ENCODE measurements around the gene FBXO21. TPM values are rescaled to one million over a fixed set of nuclear protein-coding genes. Genes with fewer than 3 reads are reported as not detected.

The FBXO21 gene
- total RNA-seq, 2 experiments from 2014 or later = 34.4 to 60.8 TPM

DNA sequence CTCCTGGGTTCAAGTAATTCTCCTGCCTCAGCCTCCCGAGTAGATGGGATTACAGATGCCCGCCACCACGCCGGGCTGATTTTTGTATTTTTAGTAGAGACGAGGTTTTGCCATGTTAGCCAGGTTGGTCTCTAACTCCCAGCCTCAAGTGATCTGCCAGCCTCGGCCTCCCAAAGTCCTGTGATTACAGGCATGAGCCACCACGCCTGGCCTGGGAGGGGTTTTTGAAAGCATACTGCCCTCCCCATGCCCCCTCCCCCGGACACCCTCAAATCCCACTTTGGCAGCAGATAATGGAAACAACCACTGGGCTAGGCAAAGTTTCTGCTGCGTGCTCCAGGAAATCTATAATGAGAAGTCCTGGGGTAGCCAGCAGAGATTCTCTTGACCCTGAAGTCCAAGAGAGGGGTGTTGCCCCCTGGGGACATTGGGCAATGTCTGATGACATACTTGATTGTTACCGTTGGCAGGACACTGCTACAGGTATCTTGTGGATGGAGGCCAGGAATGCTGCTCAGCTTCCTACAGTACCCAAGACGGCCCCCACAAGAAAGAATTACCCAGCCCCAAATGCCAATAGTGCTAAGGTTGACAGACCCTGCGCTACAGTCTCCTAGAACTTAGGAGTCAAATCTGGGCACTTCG, 18.7 kb upstream of the FBXO21 start:
- TF ChIP-seq, protein P1, sequence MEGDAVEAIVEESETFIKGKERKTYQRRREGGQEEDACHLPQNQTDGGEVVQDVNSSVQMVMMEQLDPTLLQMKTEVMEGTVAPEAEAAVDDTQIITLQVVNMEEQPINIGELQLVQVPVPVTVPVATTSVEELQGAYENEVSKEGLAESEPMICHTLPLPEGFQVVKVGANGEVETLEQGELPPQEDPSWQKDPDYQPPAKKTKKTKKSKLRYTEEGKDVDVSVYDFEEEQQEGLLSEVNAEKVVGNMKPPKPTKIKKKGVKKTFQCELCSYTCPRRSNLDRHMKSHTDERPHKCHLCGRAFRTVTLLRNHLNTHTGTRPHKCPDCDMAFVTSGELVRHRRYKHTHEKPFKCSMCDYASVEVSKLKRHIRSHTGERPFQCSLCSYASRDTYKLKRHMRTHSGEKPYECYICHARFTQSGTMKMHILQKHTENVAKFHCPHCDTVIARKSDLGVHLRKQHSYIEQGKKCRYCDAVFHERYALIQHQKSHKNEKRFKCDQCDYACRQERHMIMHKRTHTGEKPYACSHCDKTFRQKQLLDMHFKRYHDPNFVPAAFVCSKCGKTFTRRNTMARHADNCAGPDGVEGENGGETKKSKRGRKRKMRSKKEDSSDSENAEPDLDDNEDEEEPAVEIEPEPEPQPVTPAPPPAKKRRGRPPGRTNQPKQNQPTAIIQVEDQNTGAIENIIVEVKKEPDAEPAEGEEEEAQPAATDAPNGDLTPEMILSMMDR (conservative IDR thresholded peaks at IDR 0.05; ENCODE audit: low read length) = no peak
- TF ChIP-seq EZH2phosphoT487 (IDR thresholded peaks at IDR 0.05; ENCODE audit: borderline replicate concordance, low read depth, low read length) = no peak
- no TSS peak for BruUV-seq (replicated peaks)
- Histone ChIP-seq H3K4me1 (ENCODE audit: insufficient read depth, low read length, poor library complexity, severe bottlenecking) (no peaks in the 10 kb centered on the region), H3K4me2 (ENCODE audit: low read length) (no peak overlapping the region), H3K4me3 (ENCODE audit: low read depth, low read length, poor library complexity, severe bottlenecking) (no peak overlapping the region), H2AFZ (ENCODE audit: low read length) (no peak overlapping the region), H4K20me1 (ENCODE audit: insufficient read depth, low read length) (no peaks in the 10 kb centered on the region), H3K9me2 (ENCODE audit: insufficient read depth, low read length) (no peaks in the 10 kb centered on the region), H3K27ac (ENCODE audit: low read depth, low read length, poor library complexity, severe bottlenecking) (no peak overlapping the region), H3K36me3 (ENCODE audit: insufficient read depth, low read length) (no peaks in the 10 kb centered on the region), H3K9me3 (ENCODE audit: low read length) (no peaks in the 10 kb centered on the region), H3K79me2 (ENCODE audit: insufficient read depth, low read depth, low read length) (no peaks in the 10 kb centered on the region)
- no peak for DNase-seq (ENCODE audit: low spot score)
- intact Hi-C loops (cut with micrococcal nuclease; ENCODE audit: unreplicated experiment) = no loop called here
- ChIA-PET POLR2A (no interaction called here), CTCF (ENCODE audit: unreplicated experiment) (no interaction called here)

DNA sequence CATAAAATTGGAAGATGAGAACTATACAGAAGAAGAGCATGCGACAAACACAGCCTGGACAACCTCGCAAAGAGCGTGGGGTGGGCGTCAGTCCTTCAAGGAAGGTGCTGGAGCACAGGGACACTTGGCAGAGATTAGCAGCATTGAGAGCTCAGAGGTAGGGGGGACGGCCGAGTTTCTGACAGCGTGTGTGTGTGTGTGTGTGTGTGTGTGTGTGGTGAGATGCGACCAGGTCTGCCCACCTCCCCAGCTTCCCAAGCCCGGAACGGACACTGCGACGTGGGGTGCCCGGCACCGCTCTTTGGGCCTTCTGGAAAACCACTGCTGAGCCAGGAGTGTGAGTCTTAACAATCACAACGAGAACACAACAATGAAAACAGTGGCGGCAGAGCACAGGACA, 17.9 kb upstream of the FBXO21 start:
- CTCF ChIA-PET (ENCODE audit: unreplicated experiment) = no interaction called here
- no peak for TF ChIP-seq EZH2phosphoT487 (IDR thresholded peaks at IDR 0.05; ENCODE audit: borderline replicate concordance, low read depth, low read length)
- TF ChIP-seq, protein P1 (conservative IDR thresholded peaks at IDR 0.05; ENCODE audit: low read length) = no peak
- no peak overlapping the region for H3K27ac ChIP-seq (ENCODE audit: low read depth, low read length, poor library complexity, severe bottlenecking)
- H3K36me3 ChIP-seq (ENCODE audit: insufficient read depth, low read length) = no peaks in the 10 kb centered on the region
- no peaks in the 10 kb centered on the region for H3K9me3 ChIP-seq (ENCODE audit: low read length)
- H4K20me1 ChIP-seq (ENCODE audit: insufficient read depth, low read length) = no peaks in the 10 kb centered on the region
- H3K4me3 ChIP-seq (ENCODE audit: low read depth, low read length, poor library complexity, severe bottlenecking) = no peak overlapping the region
- H2AFZ ChIP-seq (ENCODE audit: low read length) = no peak overlapping the region
- no peak overlapping the region for H3K4me2 ChIP-seq (ENCODE audit: low read length)
- no peaks in the 10 kb centered on the region for H3K9me2 ChIP-seq (ENCODE audit: insufficient read depth, low read length)
- BruUV-seq (replicated peaks) = no TSS peak
- no peak for DNase-seq (ENCODE audit: low spot score)
- no peaks in the 10 kb centered on the region for H3K79me2 ChIP-seq (ENCODE audit: insufficient read depth, low read depth, low read length)
- POLR2A ChIA-PET = no interaction called here
- intact Hi-C loops (cut with micrococcal nuclease; ENCODE audit: unreplicated experiment) = no loop called here
- H3K4me1 ChIP-seq (ENCODE audit: insufficient read depth, low read length, poor library complexity, severe bottlenecking) = no peaks in the 10 kb centered on the region

DNA sequence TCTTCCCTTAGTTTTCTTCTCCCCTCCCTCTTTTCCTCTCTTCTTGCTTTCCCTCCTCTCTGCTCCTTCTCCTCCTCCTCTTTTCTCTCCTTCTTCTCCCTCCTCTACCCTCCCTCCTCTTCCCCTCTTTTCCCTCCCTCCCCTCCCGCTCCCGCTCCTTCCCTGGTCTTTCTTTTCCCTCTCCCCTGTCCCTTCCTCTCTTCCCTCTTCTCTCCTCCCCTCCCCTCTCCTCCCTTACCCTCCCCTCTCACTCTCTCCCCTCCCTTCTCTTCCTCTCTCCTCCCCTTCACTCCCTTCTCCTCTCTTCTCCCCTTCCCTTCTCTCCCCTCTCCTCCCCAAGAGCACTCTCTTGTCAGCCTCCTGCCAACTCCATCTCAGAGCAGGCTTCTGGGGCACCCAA, 17.4 kb upstream of the FBXO21 start:
- Histone ChIP-seq H2AFZ (ENCODE audit: low read length) (no peak overlapping the region), H3K9me2 (ENCODE audit: insufficient read depth, low read length) (no peaks in the 10 kb centered on the region), H3K36me3 (ENCODE audit: insufficient read depth, low read length) (no peaks in the 10 kb centered on the region), H3K9me3 (ENCODE audit: low read length) (no peaks in the 10 kb centered on the region), H4K20me1 (ENCODE audit: insufficient read depth, low read length) (no peaks in the 10 kb centered on the region), H3K79me2 (ENCODE audit: insufficient read depth, low read depth, low read length) (no peaks in the 10 kb centered on the region), H3K27ac (ENCODE audit: low read depth, low read length, poor library complexity, severe bottlenecking) (no peak overlapping the region), H3K4me3 (ENCODE audit: low read depth, low read length, poor library complexity, severe bottlenecking) (no peak overlapping the region), H3K4me1 (ENCODE audit: insufficient read depth, low read length, poor library complexity, severe bottlenecking) (no peaks in the 10 kb centered on the region), H3K4me2 (ENCODE audit: low read length) (no peak overlapping the region)
- CTCF ChIA-PET (ENCODE audit: unreplicated experiment) = no interaction called here
- BruUV-seq (replicated peaks) = no TSS peak
- intact Hi-C loops (cut with micrococcal nuclease; ENCODE audit: unreplicated experiment) = no loop called here
- TF ChIP-seq, protein P1 (conservative IDR thresholded peaks at IDR 0.05; ENCODE audit: low read length) = no peak
- TF ChIP-seq EZH2phosphoT487 (IDR thresholded peaks at IDR 0.05; ENCODE audit: borderline replicate concordance, low read depth, low read length) = no peak
- DNase-seq (ENCODE audit: low spot score) = no peak
- POLR2A ChIA-PET = no interaction called here

Data from OCI-LY7 (cell line).